Gastrocnemius medialis (tissue), 4 donors: ENCODE data around the gene CAMSAP2. TPM values are rescaled to one million over a fixed set of nuclear protein-coding genes. Genes with fewer than 3 reads are reported as not detected.

Source experiments
- ATAC-seq, 2 donors: fragments of 150-250 bp; one replicate each; pipeline ENCODE4 v1.9.1; 2016
- DNase-seq, 2 donors: peaks; one replicate each; pipeline ENCODE4 v3.0.0-alpha.2; 2019
- H3K27ac ChIP-seq, 4 donors: fragments of 200-600 bp; sonication (generic); 1 replicate in 1 of 4; 2 replicates in 3 of 4; pipeline ENCODE4 v1.5.1; 2016 to 2018; ENCODE audit warnings: mild to moderate bottlenecking in 2 of 4, moderate library complexity in 1 of 4
- H3K27me3 ChIP-seq, 3 donors: fragments of 200-600 bp; sonication (generic) in 2 of 3; 1 replicate in 1 of 3; 2 replicates in 2 of 3; pipeline versions ENCODE4 v1.5.1 to v1.6.0; 2016 to 2019; ENCODE audit warnings: mild to moderate bottlenecking in 1 of 3, moderate library complexity in 1 of 3
- H3K36me3 ChIP-seq, 2 donors: fragments of 200-600 bp; sonication (generic) in 1 of 2; one replicate each; pipeline ENCODE4 v1.5.1; 2017 to 2018
- H3K4me1 ChIP-seq, 2 donors: fragments of 200-600 bp; sonication (generic) in 1 of 2; one replicate each; pipeline ENCODE4 v1.5.1; 2016 to 2017; ENCODE audit warnings: mild to moderate bottlenecking in 2 of 2
- H3K4me3 ChIP-seq, 4 donors: fragments of 200-600 bp; sonication (generic) in 3 of 4; 1 replicate in 1 of 4; 2 replicates in 3 of 4; pipeline ENCODE4 v1.5.1; 2016 to 2019; ENCODE audit warnings: mild to moderate bottlenecking in 2 of 4
- H3K9me3 ChIP-seq, 3 donors: fragments of 200-600 bp; sonication (generic) in 2 of 3; 1 replicate in 1 of 3; 2 replicates in 2 of 3; pipeline ENCODE4 v1.5.1; 2016 to 2019
- CTCF ChIP-seq, 5 experiments: fragments of 450-650 bp in 3 of 5; fragments of 200-600 bp in 2 of 5; sonication (generic) in 2 of 5; IDR thresholded peaks in 4 of 5; conservative IDR thresholded peaks in 1 of 5; 1 replicate in 4 of 5; 2 replicates in 1 of 5; pipeline ENCODE4 v1.5.1; 2016 to 2019; ENCODE audit warnings: antibody characterized with exemption in 5 of 5, mild to moderate bottlenecking in 3 of 5, moderate library complexity in 3 of 5
- POLR2A ChIP-seq, 2 donors: fragments of 450-650 bp; IDR thresholded peaks; one replicate each; pipeline ENCODE4 v1.6.1; 2017; ENCODE audit warnings: antibody characterized with exemption in 2 of 2, mild to moderate bottlenecking in 2 of 2, moderate library complexity in 2 of 2
- in situ Hi-C, 4 donors: fragments of 200-750 bp; cut with MboI; loops; one replicate each; pipeline versions ENCODE4 v1.15.0 to v1.8.0; 2017; ENCODE audit warnings: low sequenced_read_pairs in 4 of 4
- intact Hi-C: fragments of 100-400 bp; cut with DNase I; formaldehyde crosslinking; loops from one replicate; pipeline ENCODE4 v1.15.1; 2023; ENCODE audit warnings: low total_unique reads
- total RNA-seq, 4 donors: library from RNA; depleted of rRNA; stranded (reverse); fragments of >200 nt; gene quantifications; one replicate each; pipeline versions ENCODE4 v1.1.0 to v1.2.3, GENCODE V29; 2016

The CAMSAP2 gene
- total RNA-seq, 4 donors from 2014 or later, result 39.3 to 63.9 (median 54.2) TPM

GRCh38 chr1:200774735-200775444 lies 36.2 kb downstream of the CAMSAP2 start:
- Histone ChIP-seq H3K36me3 (peaks cover 0 to 2% of the 10 kb centered on the region in 2 donors), H3K4me1 (peaks cover 29 to 33% of the 10 kb centered on the region in 2 donors), H3K4me3 (no peak overlapping the region), H3K27me3 (no peaks in the 10 kb centered on the region), H3K9me3 (no peaks in the 10 kb centered on the region), H3K27ac (peak overlapping the region; percentile 4 to 50 (median 40))
- no peak for TF ChIP-seq POLR2A (IDR thresholded peaks at IDR 0.05)
- TF ChIP-seq CTCF (IDR thresholded peaks at IDR 0.05 in 4 of 5, conservative IDR thresholded peaks at IDR 0.05 in 1 of 5), result no peak
- DNase-seq (no peak), ATAC-seq (peak in 1 of 2 donors; percentile 30)
- in situ Hi-C loops, result no loop called here
- intact Hi-C loops, result no loop called here

- DNase-seq (no peak), ATAC-seq (no peak)
- TF ChIP-seq POLR2A (IDR thresholded peaks at IDR 0.05) (no peak), CTCF (IDR thresholded peaks at IDR 0.05 in 4 of 5, conservative IDR thresholded peaks at IDR 0.05 in 1 of 5) (no peak)
- no peaks in the 10 kb centered on the region for H3K36me3 ChIP-seq
- no peaks in the 10 kb centered on the region for H3K27me3 ChIP-seq
- intact Hi-C loops (no loop called here), in situ Hi-C loops (no loop called here)
- no peaks in the 10 kb centered on the region for H3K9me3 ChIP-seq
- peak overlapping the region in 3 of 4 donors; percentile 4 to 42 (median 19) for H3K27ac ChIP-seq
- no peak overlapping the region for H3K4me3 ChIP-seq
- peaks cover 30 to 42% of the 10 kb centered on the region in 2 donors for H3K4me1 ChIP-seq
Observed at GRCh38 chr1:200775850-200776249, 37.2 kb downstream of the CAMSAP2 start.

GRCh38 chr1:200776949-200777348 lies 38.3 kb downstream of the CAMSAP2 start:
- in situ Hi-C loops, result no loop called here
- intact Hi-C loops, result no loop called here
- ATAC-seq (no peak), DNase-seq (no peak)
- no peak for TF ChIP-seq POLR2A (IDR thresholded peaks at IDR 0.05)
- H3K27ac ChIP-seq, result peak overlapping the region in 2 of 4 donors; percentile 4 to 19
- H3K4me1 ChIP-seq, result peaks cover 34 to 46% of the 10 kb centered on the region in 2 donors
- no peaks in the 10 kb centered on the region for H3K27me3 ChIP-seq
- H3K9me3 ChIP-seq, result no peaks in the 10 kb centered on the region
- H3K4me3 ChIP-seq, result no peak overlapping the region
- H3K36me3 ChIP-seq, result no peaks in the 10 kb centered on the region

- peaks cover 34 to 46% of the 10 kb centered on the region in 2 donors for H3K4me1 ChIP-seq
Observed at GRCh38 chr1:200778766-200779165, 40.1 kb downstream of the CAMSAP2 start.

More at GRCh38 chr1:200778766-200779165, 40.1 kb downstream of the CAMSAP2 start:
- ATAC-seq (no peak), DNase-seq (no peak)
- no peaks in the 10 kb centered on the region for H3K9me3 ChIP-seq
- H3K27me3 ChIP-seq, result no peaks in the 10 kb centered on the region
- in situ Hi-C loops, result no loop called here
- H3K27ac ChIP-seq, result peak overlapping the region in 1 of 4 donors; percentile 13
- no peak overlapping the region for H3K4me3 ChIP-seq
- intact Hi-C loops, result no loop called here
- no peaks in the 10 kb centered on the region for H3K36me3 ChIP-seq
- TF ChIP-seq CTCF (IDR thresholded peaks at IDR 0.05 in 4 of 5, conservative IDR thresholded peaks at IDR 0.05 in 1 of 5) (no peak), POLR2A (IDR thresholded peaks at IDR 0.05) (no peak)
